HG03378 (cell line): ENCODE data around the gene HIBCH.
"Not testable (repeated sequence)": the region's sequence is repeated elsewhere in the genome, so short reads cannot be mapped to it uniquely, and the experiment has no call there.

Experiments used
- ATAC-seq: cut with Tn5 transposase; IDR thresholded peaks from one replicate; pipeline ENCODE4 v1.9.1; 2021; ENCODE audit warnings: mild to moderate bottlenecking, moderate library complexity; ENCODE audit not compliant: unreplicated experiment

The HIBCH gene

GRCh38 chr2:190312635-190313025, 7.0 kb downstream of the HIBCH start:
- not testable (repeated sequence) for ATAC-seq

DNA sequence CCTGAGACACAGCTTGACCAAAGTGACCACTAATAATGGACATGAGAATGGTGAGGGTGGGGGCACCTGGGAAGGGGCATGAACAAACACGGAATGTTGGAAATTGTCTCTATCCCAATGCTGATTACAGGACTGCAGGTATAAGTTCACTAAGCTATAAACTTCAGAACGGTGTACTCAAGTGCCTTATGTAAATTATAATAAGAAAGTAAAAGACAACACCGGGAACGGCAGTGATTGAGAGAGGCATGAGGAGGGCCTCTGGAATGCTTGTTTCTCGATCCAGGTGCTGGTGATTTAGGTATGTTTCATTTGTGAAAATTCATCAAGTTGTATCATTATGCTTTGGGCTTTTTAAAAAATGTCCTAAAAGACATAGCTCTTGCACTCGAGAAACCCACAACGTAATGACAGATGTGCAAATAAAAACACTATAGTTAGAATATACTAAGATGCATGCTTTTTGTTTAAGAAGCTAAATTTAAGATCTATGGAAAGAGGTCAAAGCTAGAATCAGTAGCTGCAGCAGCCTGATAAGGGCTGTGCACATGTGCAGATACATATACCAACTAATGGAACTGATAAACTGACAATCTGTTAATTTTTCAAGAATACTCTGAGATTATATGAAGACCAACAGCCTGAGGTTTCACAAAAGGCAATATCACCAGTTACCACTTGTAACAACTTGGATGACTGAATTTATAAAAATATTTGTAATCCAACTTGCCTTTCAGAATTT, 7.6 kb downstream of the HIBCH start:
- no peak for ATAC-seq

GRCh38 chr2:190308031-190308430, 11.6 kb downstream of the HIBCH start:
- ATAC-seq, result no peak

GRCh38 chr2:190304404-190304803, 15.2 kb downstream of the HIBCH start:
- ATAC-seq, result no peak

GRCh38 chr2:190303647-190304046, 16.0 kb downstream of the HIBCH start:
- ATAC-seq, result no peak

- ATAC-seq, result no peak
These were observed 17.6 kb downstream of the HIBCH start for GRCh38 chr2:190302052-190302451.

GRCh38 chr2:190301032-190301431, 18.6 kb downstream of the HIBCH start:
- ATAC-seq, result no peak

DNA sequence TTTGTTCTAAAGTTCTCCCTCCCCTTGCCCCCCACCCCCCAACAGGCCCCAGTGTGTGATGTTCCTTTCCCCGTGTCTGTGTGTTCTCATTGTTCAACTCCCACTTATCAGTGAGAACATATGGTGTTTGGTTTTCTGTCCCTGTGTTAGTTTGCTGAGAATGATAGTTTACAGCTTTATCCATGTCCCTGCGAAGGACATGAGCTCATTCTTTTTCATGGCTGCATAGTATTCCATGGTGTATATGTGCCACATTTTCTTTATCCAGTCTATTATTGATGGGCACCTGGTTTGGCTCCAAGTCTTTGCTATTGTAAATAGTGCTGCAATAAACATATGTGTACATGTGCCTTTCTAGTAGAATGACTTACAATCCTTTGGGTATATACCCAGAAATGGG, 21.7 kb downstream of the HIBCH start:
- ATAC-seq, result not testable (repeated sequence)

- no peak for ATAC-seq
These were observed 35.8 kb downstream of the HIBCH start for GRCh38 chr2:190283783-190284182.

GRCh38 chr2:190280565-190281350, 38.9 kb downstream of the HIBCH start:
- no peak for ATAC-seq

- not testable (repeated sequence) for ATAC-seq
These were observed 40.1 kb downstream of the HIBCH start for GRCh38 chr2:190279256-190280134.

GRCh38 chr2:190277234-190278112, 42.2 kb downstream of the HIBCH start:
- ATAC-seq, result no peak

- peak; percentile 80 for ATAC-seq
These were observed 47.2 kb downstream of the HIBCH start for GRCh38 chr2:190272457-190272842.

GRCh38 chr2:190271783-190272456, 47.7 kb downstream of the HIBCH start:
- ATAC-seq, result peak; percentile 13

DNA sequence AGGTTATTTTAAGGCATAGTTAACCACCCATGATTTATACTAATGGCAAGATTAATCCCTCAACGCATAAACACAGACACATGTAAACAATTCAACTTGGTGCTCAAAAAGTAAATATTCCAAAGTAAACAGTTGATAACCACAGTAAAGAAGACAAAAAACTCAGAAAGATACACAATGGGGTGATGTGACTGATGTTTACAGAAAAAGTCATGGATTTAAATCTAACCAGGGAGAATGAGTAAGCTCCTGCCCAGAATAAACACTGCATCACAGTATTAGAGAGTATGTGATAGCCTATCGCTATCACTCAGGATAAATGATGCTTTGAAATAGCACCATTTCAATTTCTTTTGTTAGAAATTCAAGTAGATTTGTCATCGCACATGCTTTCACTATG, 49.3 kb downstream of the HIBCH start:
- ATAC-seq, result no peak

DNA sequence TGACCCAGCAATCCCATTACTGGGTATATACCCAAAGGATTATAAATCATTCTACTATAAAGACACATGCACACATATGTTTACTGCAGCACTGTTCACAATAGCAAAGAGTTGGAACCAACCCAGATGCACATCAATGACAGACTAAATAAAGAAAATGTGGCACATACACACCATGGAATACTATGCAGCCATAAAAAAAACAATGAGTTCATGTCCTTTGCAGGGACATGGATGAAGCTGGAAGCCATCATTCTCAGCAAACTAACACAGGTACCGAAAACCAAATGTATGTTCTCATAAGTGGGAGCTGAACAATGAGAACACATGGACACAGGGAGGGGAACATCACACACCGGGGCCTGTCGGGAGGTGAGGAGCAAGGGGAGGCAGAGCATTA, 49.9 kb downstream of the HIBCH start:
- not testable (repeated sequence) for ATAC-seq

GRCh38 chr2:190267302-190267701, 52.3 kb downstream of the HIBCH start:
- ATAC-seq, result no peak

DNA sequence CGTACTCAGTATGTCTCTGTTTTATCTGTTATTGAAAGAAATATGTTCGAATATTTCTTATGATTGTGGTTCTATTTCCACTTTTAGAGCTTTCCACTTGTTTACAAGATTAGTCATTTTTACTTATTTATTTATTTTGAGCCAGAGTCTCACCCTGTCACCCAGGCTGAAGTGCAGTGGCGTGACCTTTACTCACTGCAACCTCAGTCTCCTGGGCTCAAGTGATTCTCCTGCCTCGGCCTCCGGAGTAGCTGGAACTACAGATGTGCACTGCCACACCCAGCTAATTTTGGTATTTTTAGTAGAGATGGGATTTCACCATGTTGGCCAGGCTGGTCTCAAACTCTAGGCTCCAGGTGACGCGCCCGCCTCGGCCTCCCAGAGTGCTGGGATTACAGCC, 53.3 kb downstream of the HIBCH start:
- ATAC-seq, result no peak

DNA sequence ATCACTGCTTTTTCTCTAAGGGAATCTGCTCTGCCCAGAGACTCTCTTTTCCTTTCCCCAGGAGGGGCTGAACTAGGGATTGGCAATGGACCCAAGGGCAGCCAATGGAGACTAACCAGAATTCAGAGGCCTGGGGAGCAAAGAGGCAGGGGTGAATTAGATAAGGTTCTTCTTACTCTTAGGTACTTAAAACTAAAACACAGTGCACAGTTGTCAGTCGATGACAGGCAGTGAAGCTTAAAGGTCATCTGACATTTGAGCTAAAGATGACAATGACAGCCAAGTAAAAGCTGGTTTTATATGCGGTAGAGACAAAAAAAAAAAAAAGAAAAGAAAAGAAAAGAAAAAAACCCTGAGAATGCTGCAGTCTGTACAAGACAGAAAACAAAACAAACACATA, 57.8 kb downstream of the HIBCH start:
- ATAC-seq, result no peak

DNA sequence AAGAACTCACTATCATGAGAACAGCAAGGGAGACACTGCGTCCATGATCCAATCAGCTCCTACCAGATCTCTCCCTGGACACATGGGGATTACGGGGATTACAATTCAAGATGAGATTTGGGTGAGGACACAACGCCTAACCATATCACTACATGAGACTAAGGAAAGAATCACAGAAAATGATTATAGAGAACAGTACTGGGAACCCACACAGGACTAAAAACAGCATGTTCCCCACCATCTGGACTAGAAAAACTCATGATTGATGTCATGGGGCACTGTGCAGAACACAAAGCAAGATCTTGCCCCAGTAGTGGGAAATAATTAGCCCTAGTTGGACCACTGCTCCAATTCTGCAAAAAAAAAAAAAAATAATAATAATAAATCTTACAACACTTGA, 63.5 kb downstream of the HIBCH start:
- no peak for ATAC-seq
